NCI-H510A (cell line): ENCODE measurements around the gene RHOD.

Experiments used
- DNase-seq: peaks from one replicate; lab custom pipeline; 2025; lab: John Stamatoyannopoulos, UW

Gene RHOD

GRCh38 chr11:67032830-67033551, 23.7 kb upstream of the RHOD start:
- no peak for DNase-seq

- no peak for DNase-seq
Observed at GRCh38 chr11:67033661-67034166, 22.9 kb upstream of the RHOD start.

GRCh38 chr11:67034350-67034749, 22.3 kb upstream of the RHOD start:
- DNase-seq: no peak

- DNase-seq: no peak
Observed at GRCh38 chr11:67040147-67040546, 16.5 kb upstream of the RHOD start.

- DNase-seq: no peak
Observed at GRCh38 chr11:67041602-67042001, 15.0 kb upstream of the RHOD start.

- DNase-seq: no peak
Observed at GRCh38 chr11:67043572-67044349, 12.9 kb upstream of the RHOD start.

GRCh38 chr11:67044496-67044895, 12.2 kb upstream of the RHOD start:
- DNase-seq: no peak

- DNase-seq: no peak
Observed at GRCh38 chr11:67045314-67045713, 11.3 kb upstream of the RHOD start.

- DNase-seq: no peak
Observed at GRCh38 chr11:67048515-67049130, 8.0 kb upstream of the RHOD start.

- no peak for DNase-seq
Observed at GRCh38 chr11:67050139-67050538, 6.5 kb upstream of the RHOD start.

- DNase-seq: no peak
Observed at GRCh38 chr11:67051180-67051893, 5.3 kb upstream of the RHOD start.

- DNase-seq: no peak
Observed at GRCh38 chr11:67051945-67052488, 4.6 kb upstream of the RHOD start.

GRCh38 chr11:67052891-67053290, 3.8 kb upstream of the RHOD start:
- DNase-seq: no peak

GRCh38 chr11:67053896-67054329, 2.7 kb upstream of the RHOD start:
- DNase-seq: peak; percentile 32

GRCh38 chr11:67054346-67054835, 2.3 kb upstream of the RHOD start:
- DNase-seq: no peak

GRCh38 chr11:67054836-67055523, 1.7 kb upstream of the RHOD start:
- DNase-seq: peak; percentile 67

- peak; percentile 23 for DNase-seq
Observed at GRCh38 chr11:67055812-67056211, 835 bp upstream of the RHOD start.

- DNase-seq: no peak
Observed at GRCh38 chr11:67057205-67057672, 592 bp downstream of the RHOD start.

GRCh38 chr11:67058506-67058905, 1.9 kb downstream of the RHOD start:
- no peak for DNase-seq

GRCh38 chr11:67059671-67060070, 3.0 kb downstream of the RHOD start:
- DNase-seq: no peak

- DNase-seq: no peak
Observed at GRCh38 chr11:67060111-67060522, 3.5 kb downstream of the RHOD start.
